ENCODE data around the gene ODF4.
"Not testable (repeated sequence)": the region's sequence is repeated elsewhere in the genome, so short reads cannot be mapped to it uniquely, and the experiment has no call there.

The ODF4 gene

GRCh38 chr17:8326511-8327302 is 12.9 kb upstream of the ODF4 start:
- DNase-seq, result no peak

DNA sequence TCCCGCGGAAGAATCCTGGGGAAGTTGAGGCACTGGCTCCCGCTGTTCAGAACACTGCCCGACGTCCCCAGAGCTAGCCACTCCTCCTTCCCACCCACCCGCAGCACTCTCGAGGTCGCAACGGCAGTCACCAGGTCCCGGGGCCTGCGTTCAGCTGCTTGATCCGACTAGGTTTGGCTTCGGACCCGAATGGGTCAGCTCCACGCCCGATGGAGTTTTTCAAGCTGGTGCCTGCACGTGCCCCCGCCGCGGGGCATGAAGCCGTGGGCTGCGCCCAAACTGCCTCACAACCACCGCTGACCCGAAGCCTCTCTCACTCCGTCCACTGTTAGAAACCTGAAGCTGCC is 12.4 kb upstream of the ODF4 start:
- no peak for DNase-seq

DNA sequence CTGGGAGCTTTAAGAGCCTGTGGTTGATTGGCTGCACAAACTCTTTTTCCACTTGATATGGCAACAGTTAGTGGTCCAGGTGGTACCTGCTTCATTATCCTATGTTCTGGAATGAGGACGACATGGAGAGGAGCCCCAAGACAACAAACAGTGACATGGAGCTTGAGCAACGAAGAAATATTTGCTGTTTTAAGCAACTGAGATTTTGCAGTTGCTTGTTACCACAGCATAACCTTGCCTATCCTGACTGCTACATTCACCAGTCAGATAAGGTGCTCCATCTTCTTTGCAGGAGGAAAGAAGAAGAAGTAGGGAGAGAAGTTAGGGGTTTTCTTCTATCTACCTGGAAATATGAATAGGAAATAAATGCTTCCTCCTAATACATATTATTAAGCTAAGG is 7.5 kb upstream of the ODF4 start:
- no peak for DNase-seq

- no peak for DNase-seq
Observed at GRCh38 chr17:8332688-8333087, 7.0 kb upstream of the ODF4 start.

- DNase-seq, result no peak
Observed at GRCh38 chr17:8333281-8333680, 6.4 kb upstream of the ODF4 start.

DNA sequence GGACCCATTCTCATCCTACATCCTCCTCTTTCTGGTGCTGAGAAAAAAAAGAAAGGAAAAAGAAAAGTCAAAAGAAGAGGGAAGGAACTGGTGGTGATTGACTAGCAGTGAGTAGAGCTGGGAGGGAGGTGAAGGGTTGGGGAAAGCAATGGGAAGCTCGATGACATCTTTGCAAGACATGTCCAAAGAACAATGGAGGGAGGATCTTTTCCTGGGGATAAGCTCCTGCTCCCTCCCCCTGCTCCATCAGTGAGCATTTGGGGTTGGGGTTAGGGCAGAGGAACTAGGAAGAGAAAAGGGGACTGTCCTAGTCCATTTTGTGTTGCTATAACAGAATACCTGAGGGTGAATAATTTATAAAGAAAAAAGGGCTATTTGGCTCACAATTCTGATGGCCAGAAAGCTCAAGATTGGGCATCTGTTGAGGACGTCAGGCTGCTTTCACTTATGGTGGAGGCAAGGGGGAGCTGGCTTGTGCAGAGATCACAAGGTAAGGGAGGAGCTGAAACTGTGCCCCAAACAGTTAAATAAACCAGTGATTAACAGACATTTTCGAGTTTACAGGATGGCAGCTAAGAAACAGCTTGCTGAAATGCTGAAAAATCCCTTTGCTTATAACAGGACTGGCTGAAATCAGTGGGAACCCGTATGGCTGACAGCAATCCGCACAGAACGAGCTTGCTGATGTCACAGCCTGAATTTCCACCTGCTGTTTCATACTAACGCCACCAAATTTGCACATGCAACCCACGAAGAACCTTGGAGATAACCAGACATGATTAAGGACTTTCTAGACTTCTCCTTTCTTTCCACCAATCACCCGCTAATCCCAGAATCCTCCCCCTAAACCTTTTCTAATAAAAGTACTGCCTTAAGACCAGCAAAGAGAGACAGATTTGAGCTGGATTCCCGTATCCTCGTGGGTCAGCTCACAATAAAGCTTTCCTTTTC is 1.6 kb upstream of the ODF4 start:
- no peak for DNase-seq

- no peak for DNase-seq
Observed at GRCh38 chr17:8338753-8339140, 893 bp upstream of the ODF4 start.

DNA sequence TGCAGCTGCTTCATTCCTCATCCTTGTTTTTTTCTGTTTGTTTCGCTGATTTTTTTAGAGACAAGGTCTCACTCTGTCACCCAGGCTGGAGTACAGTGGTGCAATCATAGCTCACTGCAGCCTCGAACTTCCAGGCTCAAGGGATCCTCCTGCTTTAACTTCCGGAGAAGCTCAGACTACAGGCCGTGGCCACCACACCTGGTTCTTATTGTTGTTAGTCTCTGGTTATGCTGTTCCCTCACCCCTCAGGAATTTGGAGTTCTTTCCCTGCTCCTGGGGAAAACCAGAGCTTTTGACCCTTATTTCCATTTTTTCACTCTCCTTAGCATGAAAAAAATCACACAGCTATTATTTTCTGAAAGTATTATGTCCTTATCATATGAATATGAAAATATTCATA is 1.8 kb downstream of the ODF4 start:
- DNase-seq, result no peak

GRCh38 chr17:8345052-8345690 is 5.5 kb downstream of the ODF4 start:
- no peak for DNase-seq

GRCh38 chr17:8345951-8346665 is 6.5 kb downstream of the ODF4 start:
- no peak for DNase-seq

- DNase-seq, result not testable (repeated sequence)
Observed at GRCh38 chr17:8347001-8347400, 7.4 kb downstream of the ODF4 start.

GRCh38 chr17:8350339-8350738 is 10.7 kb downstream of the ODF4 start:
- no peak for DNase-seq

DNA sequence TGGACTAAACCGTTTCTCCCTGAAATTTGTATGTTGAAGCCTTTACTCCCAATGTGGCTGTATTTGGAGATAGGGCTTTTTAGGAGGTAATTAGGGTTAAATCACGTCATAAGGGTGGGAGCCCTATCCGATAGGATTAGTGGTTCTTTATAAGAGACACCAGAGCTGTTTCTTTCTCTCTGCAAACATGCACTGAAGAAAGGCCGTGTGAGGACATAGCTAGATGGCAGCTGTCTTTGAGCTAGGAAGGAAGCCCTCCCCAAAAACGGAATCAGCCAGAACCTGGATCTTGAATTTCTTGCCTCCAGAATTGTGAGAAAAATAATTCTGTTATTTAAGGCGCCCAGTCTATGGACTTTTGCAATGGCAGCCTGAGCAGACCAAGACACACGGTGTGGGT is 14.1 kb downstream of the ODF4 start:
- no peak for DNase-seq

DNA sequence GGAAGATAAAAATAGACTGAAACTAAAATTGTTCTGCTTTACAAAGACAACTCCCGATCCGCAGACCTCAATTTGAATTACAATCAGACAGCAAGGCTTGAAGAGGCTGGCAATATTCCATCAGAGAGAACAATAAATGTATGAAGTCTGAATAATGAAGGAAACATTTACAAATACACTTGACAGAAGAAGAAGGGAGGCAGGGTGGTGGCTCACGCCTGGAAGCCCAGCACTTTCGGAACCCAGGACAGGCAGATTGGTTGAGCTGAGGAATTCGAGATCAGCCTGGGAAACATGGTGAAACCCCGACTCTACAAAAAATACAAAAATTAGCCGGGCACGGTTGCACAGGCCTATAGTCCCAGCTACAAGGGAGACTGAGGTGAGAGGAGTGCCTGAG is 14.6 kb downstream of the ODF4 start:
- DNase-seq, result no peak

DNA sequence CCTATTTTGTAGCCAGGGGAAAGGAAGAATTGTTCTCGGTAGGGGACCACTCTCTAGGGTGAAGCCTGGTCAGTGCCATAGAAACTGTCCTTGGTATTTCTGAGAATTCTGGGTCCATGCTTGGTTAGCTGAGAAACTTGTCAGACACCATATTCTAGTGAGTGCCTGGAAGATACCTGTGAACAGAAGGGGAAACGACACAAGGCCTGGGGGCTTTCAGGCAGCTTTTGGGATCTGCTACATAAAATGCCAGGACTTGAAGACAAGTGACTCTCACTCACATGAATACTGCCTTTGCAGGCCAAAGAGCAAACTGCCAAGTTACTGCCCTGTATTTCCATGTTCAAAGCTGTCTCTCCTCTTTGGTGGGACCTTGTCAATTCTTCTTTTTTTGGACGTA is 18.3 kb downstream of the ODF4 start:
- no peak for DNase-seq

- DNase-seq, result no peak
Observed at GRCh38 chr17:8359769-8360168, 20.1 kb downstream of the ODF4 start.

DNA sequence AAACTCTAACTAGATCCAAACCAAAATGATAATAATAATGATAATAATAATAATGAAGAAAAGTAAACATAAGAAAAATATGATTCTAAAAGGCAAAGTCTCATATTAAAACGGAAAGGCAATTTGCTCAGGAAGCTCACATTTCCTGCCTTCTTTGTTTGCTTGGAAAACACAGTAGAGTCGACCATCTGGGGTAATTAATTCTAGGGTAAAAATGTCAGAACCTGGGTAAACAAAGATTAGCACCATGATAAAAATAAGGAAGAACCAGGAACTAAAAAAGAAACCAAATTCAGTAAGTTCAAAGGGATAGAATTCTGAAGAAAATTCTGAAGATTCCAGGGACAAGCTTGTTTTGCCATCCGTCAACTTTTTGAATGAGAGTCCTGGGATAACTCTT is 20.6 kb downstream of the ODF4 start:
- DNase-seq, result no peak

- DNase-seq, result no peak
Observed at GRCh38 chr17:8360751-8361150, 21.1 kb downstream of the ODF4 start.

DNA sequence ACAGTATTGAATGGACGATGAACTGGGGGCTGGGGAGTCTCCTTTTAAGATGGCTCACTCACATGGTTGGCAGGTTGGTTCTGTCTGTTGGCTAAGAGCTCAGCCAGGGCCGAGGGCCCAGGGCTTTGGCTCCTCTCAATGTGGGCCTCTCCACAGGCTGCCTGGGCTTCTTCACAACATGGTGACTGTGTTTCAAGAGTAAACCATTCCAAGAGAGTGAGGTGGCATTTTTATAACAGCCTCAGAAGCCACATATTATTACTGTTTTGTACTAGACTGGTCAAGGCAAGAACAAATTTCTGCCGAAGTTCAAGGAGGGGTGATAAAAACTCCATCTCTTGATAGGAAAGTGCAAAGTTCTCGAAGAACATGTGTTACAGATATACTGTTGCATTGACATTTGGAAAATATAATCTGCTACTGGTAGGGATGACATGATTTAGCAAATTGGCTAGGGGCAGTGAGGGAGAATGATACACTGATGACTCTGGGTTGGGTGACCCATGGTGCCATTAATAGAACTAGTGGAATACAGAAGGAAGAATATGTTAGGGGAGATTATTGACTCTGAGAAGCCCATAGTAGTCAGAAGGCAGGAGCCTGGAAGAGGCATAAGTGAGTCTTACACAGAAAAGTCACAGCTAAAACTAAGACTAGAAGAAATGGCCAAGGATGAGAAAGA is 23.2 kb downstream of the ODF4 start:
- DNase-seq, result no peak

DNA sequence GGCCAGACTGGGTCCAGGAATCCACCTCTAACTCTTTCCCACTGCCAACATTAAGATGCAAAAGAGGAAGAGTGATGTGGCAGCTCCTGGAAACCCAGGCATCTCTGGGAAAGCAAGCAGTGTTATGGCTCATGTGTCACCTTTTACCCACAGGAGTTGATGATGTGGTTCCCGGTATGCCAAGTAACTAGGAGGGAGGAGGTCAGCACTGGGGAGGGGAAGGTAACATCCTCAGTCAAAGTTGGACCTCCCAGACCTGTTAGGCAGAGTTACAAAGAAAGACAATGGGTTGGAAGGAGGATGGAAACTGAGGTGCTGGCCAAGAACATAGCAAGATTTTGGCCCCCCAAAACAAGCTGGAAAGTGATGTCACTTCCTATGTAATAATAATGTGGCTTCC is 25.5 kb downstream of the ODF4 start:
- DNase-seq, result no peak

GRCh38 chr17:8366231-8366630 is 26.6 kb downstream of the ODF4 start:
- no peak for DNase-seq

DNA sequence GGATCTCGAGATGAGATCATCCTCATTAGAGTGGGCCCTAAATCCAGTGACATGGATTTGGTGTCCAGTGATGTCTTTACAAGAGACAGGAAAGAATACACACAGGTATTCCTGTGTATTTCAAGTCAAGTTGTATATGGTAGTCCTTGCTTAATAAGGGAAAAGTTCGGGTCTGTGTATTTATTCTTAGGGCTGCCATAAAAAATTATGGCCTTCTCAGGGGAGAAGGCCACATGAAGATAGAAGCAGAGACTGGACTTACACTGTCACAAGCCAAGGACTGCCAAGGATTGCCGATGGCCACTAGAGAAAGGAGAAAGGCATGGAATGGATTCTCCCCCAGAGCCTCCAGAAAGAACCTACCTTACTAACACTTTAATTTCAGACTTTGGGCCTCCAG is 28.6 kb downstream of the ODF4 start:
- no peak for DNase-seq

GRCh38 chr17:8369944-8370343 is 30.3 kb downstream of the ODF4 start:
- DNase-seq, result no peak
